ENCODE data around the gene ZNF579.
A peak's percentile ranks its signal among the peaks of the same experiment; 100 is the strongest.
"Not testable (repeated sequence)": the region's sequence is repeated elsewhere in the genome, so short reads cannot be mapped to it uniquely, and the experiment has no call there.

ZNF579 gene

GRCh38 chr19:55569477-55569876 is 11.2 kb downstream of the ZNF579 start:
- not testable (repeated sequence) for H3K36me3 Mint-ChIP-seq, H3K4me3 Mint-ChIP-seq, H3K4me1 Mint-ChIP-seq, H3K27ac Mint-ChIP-seq, H3K9me3 Mint-ChIP-seq, H3K27me3 Mint-ChIP-seq

GRCh38 chr19:55567708-55568328 is 12.8 kb downstream of the ZNF579 start:
- no peaks in the 10 kb centered on the region for H3K9me3 Mint-ChIP-seq
- no peak overlapping the region for H3K27ac Mint-ChIP-seq
- peaks cover 2% of the 10 kb centered on the region for H3K27me3 Mint-ChIP-seq
- no peaks in the 10 kb centered on the region for H3K4me1 Mint-ChIP-seq
- H3K4me3 Mint-ChIP-seq, result no peak overlapping the region
- H3K36me3 Mint-ChIP-seq, result no peaks in the 10 kb centered on the region

GRCh38 chr19:55566823-55567222 is 13.8 kb downstream of the ZNF579 start:
- H3K36me3 Mint-ChIP-seq, result no peaks in the 10 kb centered on the region
- no peaks in the 10 kb centered on the region for H3K9me3 Mint-ChIP-seq

GRCh38 chr19:55563261-55563690 is 17.4 kb downstream of the ZNF579 start:
- no peaks in the 10 kb centered on the region for H3K9me3 Mint-ChIP-seq
- peaks cover 2% of the 10 kb centered on the region for H3K27me3 Mint-ChIP-seq
- no peak overlapping the region for H3K4me3 Mint-ChIP-seq
- no peaks in the 10 kb centered on the region for H3K4me1 Mint-ChIP-seq
- no peak overlapping the region for H3K27ac Mint-ChIP-seq
- H3K36me3 Mint-ChIP-seq, result no peaks in the 10 kb centered on the region

More at GRCh38 chr19:55566823-55567222, 13.8 kb downstream of the ZNF579 start:
- Mint-ChIP-seq H3K27ac (no peak overlapping the region), H3K4me1 (no peaks in the 10 kb centered on the region), H3K27me3 (peaks cover 2% of the 10 kb centered on the region), H3K4me3 (no peak overlapping the region)

- Mint-ChIP-seq H3K36me3 (no peaks in the 10 kb centered on the region), H3K27ac (no peak overlapping the region), H3K9me3 (no peaks in the 10 kb centered on the region), H3K4me1 (no peaks in the 10 kb centered on the region), H3K4me3 (no peak overlapping the region), H3K27me3 (no peaks in the 10 kb centered on the region)
Measured at GRCh38 chr19:55559684-55560083, 21.0 kb downstream of the ZNF579 start.

GRCh38 chr19:55554741-55555152 is 25.9 kb downstream of the ZNF579 start:
- Mint-ChIP-seq H3K4me3 (no peak overlapping the region), H3K4me1 (no peaks in the 10 kb centered on the region), H3K9me3 (no peaks in the 10 kb centered on the region), H3K36me3 (no peaks in the 10 kb centered on the region), H3K27ac (no peak overlapping the region), H3K27me3 (no peaks in the 10 kb centered on the region)

GRCh38 chr19:55554302-55554701 is 26.3 kb downstream of the ZNF579 start:
- Mint-ChIP-seq H3K36me3 (no peaks in the 10 kb centered on the region), H3K9me3 (no peaks in the 10 kb centered on the region), H3K27ac (no peak overlapping the region), H3K27me3 (peaks cover 3% of the 10 kb centered on the region), H3K4me3 (no peak overlapping the region), H3K4me1 (no peaks in the 10 kb centered on the region)

GRCh38 chr19:55553217-55554182 is 27.1 kb downstream of the ZNF579 start:
- H3K36me3 Mint-ChIP-seq, result no peaks in the 10 kb centered on the region
- no peaks in the 10 kb centered on the region for H3K4me1 Mint-ChIP-seq
- H3K9me3 Mint-ChIP-seq, result no peaks in the 10 kb centered on the region
- H3K4me3 Mint-ChIP-seq, result no peak overlapping the region
- H3K27me3 Mint-ChIP-seq, result peaks cover 3% of the 10 kb centered on the region
- H3K27ac Mint-ChIP-seq, result no peak overlapping the region

- Mint-ChIP-seq H3K27ac (no peak overlapping the region), H3K27me3 (peaks cover 3% of the 10 kb centered on the region), H3K4me3 (no peak overlapping the region), H3K4me1 (no peaks in the 10 kb centered on the region), H3K9me3 (no peaks in the 10 kb centered on the region), H3K36me3 (no peaks in the 10 kb centered on the region)
Measured at GRCh38 chr19:55552620-55553019, 28.0 kb downstream of the ZNF579 start.

- H3K4me1 Mint-ChIP-seq, result no peaks in the 10 kb centered on the region
- H3K27ac Mint-ChIP-seq, result no peak overlapping the region
- H3K27me3 Mint-ChIP-seq, result peaks cover 4% of the 10 kb centered on the region
- H3K36me3 Mint-ChIP-seq, result no peaks in the 10 kb centered on the region
- H3K9me3 Mint-ChIP-seq, result no peaks in the 10 kb centered on the region
- H3K4me3 Mint-ChIP-seq, result no peak overlapping the region
Measured at GRCh38 chr19:55552206-55552605, 28.4 kb downstream of the ZNF579 start.

GRCh38 chr19:55550321-55550650 is 30.4 kb downstream of the ZNF579 start:
- Mint-ChIP-seq H3K9me3 (no peaks in the 10 kb centered on the region), H3K27ac (no peak overlapping the region), H3K4me3 (no peak overlapping the region), H3K4me1 (no peaks in the 10 kb centered on the region), H3K27me3 (peaks cover 6% of the 10 kb centered on the region), H3K36me3 (no peaks in the 10 kb centered on the region)

GRCh38 chr19:55549500-55550320 is 30.9 kb downstream of the ZNF579 start:
- H3K27ac Mint-ChIP-seq, result no peak overlapping the region
- no peak overlapping the region for H3K4me3 Mint-ChIP-seq
- peaks cover 6% of the 10 kb centered on the region for H3K27me3 Mint-ChIP-seq
- H3K36me3 Mint-ChIP-seq, result no peaks in the 10 kb centered on the region
- no peaks in the 10 kb centered on the region for H3K4me1 Mint-ChIP-seq
- H3K9me3 Mint-ChIP-seq, result no peaks in the 10 kb centered on the region

GRCh38 chr19:55546822-55547614 is 33.6 kb downstream of the ZNF579 start:
- peaks cover 6% of the 10 kb centered on the region for H3K27me3 Mint-ChIP-seq
- no peak overlapping the region for H3K4me3 Mint-ChIP-seq
- no peaks in the 10 kb centered on the region for H3K36me3 Mint-ChIP-seq
- H3K4me1 Mint-ChIP-seq, result no peaks in the 10 kb centered on the region
- H3K27ac Mint-ChIP-seq, result no peak overlapping the region
- H3K9me3 Mint-ChIP-seq, result no peaks in the 10 kb centered on the region

- H3K36me3 Mint-ChIP-seq, result no peaks in the 10 kb centered on the region
- H3K4me3 Mint-ChIP-seq, result no peak overlapping the region
- peaks cover 6% of the 10 kb centered on the region for H3K27me3 Mint-ChIP-seq
- H3K9me3 Mint-ChIP-seq, result no peaks in the 10 kb centered on the region
- H3K27ac Mint-ChIP-seq, result peak overlapping the region; percentile 37
- no peaks in the 10 kb centered on the region for H3K4me1 Mint-ChIP-seq
Measured at GRCh38 chr19:55546011-55546410, 34.6 kb downstream of the ZNF579 start.

- H3K9me3 Mint-ChIP-seq, result no peaks in the 10 kb centered on the region
- no peaks in the 10 kb centered on the region for H3K4me1 Mint-ChIP-seq
- H3K27me3 Mint-ChIP-seq, result peaks cover 6% of the 10 kb centered on the region
- no peaks in the 10 kb centered on the region for H3K36me3 Mint-ChIP-seq
- H3K4me3 Mint-ChIP-seq, result no peak within 1 kb of the TSS
- H3K27ac Mint-ChIP-seq, result peak within 1 kb of the TSS; percentile 37
Measured at GRCh38 chr19:55545443-55545842, 35.2 kb downstream of the ZNF579 start, which contains the start of gene SBK3. TSS of gene SBK3 (minus strand) at chr19:55545543. CDS start at chr19:55545543, 0 bp downstream.
